Measurements from ENCODE around the gene AVPI1. TPM values are rescaled to one million over a fixed set of nuclear protein-coding genes. Genes with fewer than 3 reads are reported as not detected.
A peak's percentile ranks its signal among the peaks of the same experiment; 100 is the strongest.

AVPI1 gene, protein sequence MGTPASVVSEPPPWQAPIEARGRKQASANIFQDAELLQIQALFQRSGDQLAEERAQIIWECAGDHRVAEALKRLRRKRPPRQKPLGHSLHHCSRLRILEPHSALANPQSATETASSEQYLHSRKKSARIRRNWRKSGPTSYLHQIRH
- total RNA-seq (2014; rRNA removed; shearing (Covaris generic); ENCODE audit: low replicate concordance): 14.2 and 20.0 TPM in 2 replicates

DNA sequence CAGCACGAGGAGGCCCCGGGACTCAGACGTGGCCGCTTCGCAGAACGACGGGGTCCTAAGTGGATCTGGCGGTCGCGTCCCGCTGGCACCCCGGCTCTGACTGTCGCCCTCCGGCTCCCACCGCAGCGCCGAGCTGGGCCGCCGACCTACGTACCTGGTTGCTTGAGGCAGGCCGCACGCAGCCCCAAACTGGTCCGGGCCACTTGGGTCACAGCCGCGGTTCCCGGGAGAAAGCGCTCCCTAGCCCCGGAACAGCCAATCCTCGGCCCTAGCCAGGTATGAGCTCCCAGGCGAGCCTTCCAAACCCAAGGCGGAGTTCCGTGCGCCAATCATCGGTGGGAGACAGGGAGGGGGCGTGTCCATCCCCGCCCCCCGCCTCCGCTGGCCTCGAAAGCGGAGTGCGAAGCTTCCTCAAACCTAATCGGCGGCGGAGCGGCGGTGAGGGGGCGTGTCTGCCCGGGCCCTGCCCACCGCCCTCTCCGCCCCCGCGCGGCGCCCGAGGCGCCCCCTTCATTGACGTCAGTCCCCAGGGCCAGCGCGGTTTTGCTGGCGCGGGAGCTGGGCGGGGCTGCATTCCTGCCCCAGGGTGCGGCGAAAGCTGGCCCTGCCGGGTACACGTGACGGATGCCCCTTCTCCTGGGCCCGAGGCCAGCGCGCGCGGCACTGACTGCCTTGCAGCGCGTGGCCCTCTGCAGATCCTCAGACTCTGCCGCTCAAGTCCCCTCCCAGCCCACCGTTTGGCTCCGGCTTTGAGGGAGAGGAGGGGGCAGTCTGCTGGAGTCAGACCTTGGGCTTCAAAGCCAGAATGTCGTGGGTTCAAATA lies at the start of gene AVPI1:
TSS of gene AVPI1 (minus strand) at position 280 of the 823 bp plus-strand sequence. CDS start 7,336 bp downstream, outside the sequence.
- no peaks in the 10 kb centered on the region for H3K27me3 ChIP-seq
- H3K36me3 ChIP-seq: peaks cover 5% of the 10 kb centered on the region; the same call in 1 of the 2 replicates
- no peaks in the 10 kb centered on the region for H3K9me3 ChIP-seq
- DNase-seq: peak; percentile 98
- H3K4me3 ChIP-seq: peak within 1 kb of the TSS; percentile 90

DNA sequence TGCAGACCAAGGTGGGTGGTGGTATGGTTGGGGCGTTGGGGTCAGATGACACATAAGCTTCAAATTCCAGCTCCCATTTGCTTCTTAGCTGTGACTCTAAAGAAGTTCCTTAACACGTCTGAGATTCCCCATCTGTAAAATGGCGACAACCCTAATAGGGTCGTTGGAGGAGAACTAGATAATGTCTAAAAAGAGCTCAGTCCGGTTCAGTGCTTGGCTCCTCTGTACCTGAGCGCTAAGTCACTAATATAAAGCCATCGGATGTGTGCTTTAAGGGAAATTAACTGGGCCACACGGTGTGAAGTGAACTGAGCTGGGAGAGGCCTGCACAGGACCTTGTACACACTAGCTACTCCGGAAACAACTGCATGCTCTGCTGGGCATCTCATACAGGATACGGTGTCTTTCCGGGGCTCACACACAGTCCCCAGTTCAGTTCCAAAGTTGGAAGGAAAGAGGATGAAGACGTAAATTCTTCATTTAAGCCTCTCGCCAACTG lies 49.4 kb upstream of the AVPI1 start:
- no peak for DNase-seq
- H3K27me3 ChIP-seq: no peaks in the 10 kb centered on the region

DNA sequence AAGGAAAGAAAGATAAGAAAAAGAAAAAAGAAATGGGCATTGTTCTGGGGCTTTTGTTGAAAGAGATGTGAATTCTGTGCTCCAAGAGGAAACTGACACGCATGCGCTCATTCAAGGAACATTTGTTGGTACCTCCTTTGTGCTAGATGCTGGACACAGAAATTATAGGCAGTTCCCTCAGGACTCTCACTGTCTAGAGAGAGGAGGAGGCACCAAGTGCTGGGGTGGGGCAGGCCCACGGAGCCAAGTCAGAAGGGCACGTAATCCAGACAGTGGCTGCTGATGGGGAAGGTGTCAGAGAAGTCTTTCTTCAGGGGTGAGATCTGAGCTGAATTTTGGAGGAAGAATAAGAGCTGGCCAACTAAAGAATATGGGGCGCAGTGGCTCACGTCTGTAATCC lies 47.0 kb upstream of the AVPI1 start:
- Histone ChIP-seq H3K36me3 (peaks cover 5% of the 10 kb centered on the region; the same call in 1 of the 2 replicates), H3K4me3 (no peak overlapping the region), H3K27me3 (no peaks in the 10 kb centered on the region), H3K9me3 (no peaks in the 10 kb centered on the region)
- DNase-seq: no peak

More for the DNA sequence above, 49.4 kb upstream of the AVPI1 start:
- Histone ChIP-seq H3K36me3 (peaks cover 26% of the 10 kb centered on the region), H3K4me3 (peak overlapping the region; percentile 95), H3K9me3 (no peaks in the 10 kb centered on the region)

DNA sequence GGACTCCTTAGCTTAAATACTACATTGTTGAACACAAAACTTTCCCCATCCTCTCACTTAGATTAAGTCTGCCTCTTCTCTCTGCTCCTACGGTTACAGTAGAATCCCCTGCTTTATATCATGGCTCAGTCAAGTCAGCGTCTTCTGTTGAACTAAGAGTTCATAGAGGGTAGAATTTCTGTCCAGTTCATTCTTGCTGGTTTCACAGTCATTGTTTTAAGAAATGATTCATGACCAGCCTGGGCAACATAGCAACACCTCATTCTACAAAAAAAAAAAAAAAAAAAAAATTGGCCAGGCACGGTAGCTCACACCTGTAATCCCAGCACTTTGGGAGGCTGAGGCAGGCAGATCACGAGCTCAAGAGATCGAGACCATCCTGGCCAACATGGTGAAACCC lies 46.2 kb upstream of the AVPI1 start:
- Histone ChIP-seq H3K27me3 (no peaks in the 10 kb centered on the region), H3K4me3 (no peak overlapping the region), H3K9me3 (no peaks in the 10 kb centered on the region), H3K36me3 (no peaks in the 10 kb centered on the region; the same call in 1 of the 2 replicates)
- DNase-seq: no peak

DNA sequence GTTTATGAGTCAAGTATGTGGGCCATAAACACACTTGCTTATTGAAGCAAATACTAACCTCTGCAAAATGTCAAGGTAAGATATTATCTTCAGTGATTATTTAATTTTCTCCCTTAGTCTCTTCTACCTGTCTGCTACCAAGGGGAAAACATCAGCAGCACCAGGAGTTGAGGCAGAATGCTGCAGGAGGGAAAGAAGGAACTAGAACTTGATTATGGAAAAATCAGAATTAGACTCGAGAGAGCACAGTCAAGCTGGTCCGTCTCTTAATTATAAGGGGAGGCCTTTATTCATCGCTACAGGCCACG lies 45.0 kb upstream of the AVPI1 start:
- H3K36me3 ChIP-seq: no peaks in the 10 kb centered on the region
- DNase-seq: no peak

DNA sequence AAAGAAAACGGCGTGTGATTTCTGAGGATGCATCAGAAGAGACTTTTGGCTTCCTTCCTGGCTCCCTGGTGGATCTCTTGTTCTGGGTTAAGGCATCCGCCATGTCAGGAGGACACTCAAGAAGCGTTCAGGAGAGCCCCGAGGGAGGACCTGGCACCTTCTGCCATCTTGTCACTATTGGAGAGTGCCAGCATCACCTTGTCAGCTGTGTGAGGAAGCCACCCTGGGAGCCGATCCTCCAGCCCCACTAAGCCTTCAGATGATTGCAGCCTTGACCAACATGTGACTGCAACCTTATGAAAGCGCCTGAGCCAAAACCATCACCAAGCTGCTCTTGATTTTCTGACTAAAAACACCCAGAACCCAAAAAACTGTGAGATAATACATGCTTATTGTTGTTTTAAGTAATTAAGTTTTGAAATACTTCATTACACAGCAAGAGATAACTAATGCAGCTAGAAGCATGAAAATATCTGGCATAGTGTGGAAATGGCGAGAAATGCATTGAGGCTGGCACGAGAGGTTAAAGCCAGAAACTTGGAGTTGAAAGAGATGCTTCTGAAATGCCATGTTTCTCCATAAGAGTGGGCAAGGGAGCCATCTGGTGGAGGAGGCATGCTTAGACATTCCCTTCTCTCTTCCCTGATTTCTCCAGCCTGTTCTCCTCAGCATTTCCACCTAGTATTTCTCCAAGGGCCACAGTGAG lies 44.5 kb upstream of the AVPI1 start:
- Histone ChIP-seq H3K4me3 (no peak overlapping the region), H3K36me3 (no peaks in the 10 kb centered on the region), H3K27me3 (no peaks in the 10 kb centered on the region), H3K9me3 (no peaks in the 10 kb centered on the region)
- DNase-seq: peak; percentile 41

More for the DNA sequence above, 45.0 kb upstream of the AVPI1 start:
- no peaks in the 10 kb centered on the region for H3K9me3 ChIP-seq
- no peaks in the 10 kb centered on the region for H3K27me3 ChIP-seq
- no peak overlapping the region for H3K4me3 ChIP-seq

DNA sequence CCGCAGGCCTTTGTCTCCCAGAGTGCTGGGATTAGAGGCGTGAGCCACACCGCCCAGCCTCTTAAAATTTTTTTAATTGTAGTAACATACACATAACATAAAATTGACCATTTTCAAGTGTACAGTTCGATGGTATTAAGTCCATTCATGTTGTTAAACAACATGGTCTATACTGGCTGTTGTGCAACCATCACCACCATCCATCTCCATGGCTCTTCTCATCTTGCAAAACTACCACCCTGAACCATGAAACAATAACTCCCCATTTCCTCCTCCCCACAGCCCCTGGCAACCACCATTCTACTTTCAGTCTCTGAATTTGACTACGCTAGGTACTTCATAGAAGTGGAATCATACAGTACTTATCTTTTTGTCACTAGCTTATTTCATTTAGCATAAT lies 42.0 kb upstream of the AVPI1 start:
- H3K4me3 ChIP-seq: no peak overlapping the region
- no peaks in the 10 kb centered on the region for H3K36me3 ChIP-seq
- no peaks in the 10 kb centered on the region for H3K9me3 ChIP-seq
- no peaks in the 10 kb centered on the region for H3K27me3 ChIP-seq
- DNase-seq: no peak

DNA sequence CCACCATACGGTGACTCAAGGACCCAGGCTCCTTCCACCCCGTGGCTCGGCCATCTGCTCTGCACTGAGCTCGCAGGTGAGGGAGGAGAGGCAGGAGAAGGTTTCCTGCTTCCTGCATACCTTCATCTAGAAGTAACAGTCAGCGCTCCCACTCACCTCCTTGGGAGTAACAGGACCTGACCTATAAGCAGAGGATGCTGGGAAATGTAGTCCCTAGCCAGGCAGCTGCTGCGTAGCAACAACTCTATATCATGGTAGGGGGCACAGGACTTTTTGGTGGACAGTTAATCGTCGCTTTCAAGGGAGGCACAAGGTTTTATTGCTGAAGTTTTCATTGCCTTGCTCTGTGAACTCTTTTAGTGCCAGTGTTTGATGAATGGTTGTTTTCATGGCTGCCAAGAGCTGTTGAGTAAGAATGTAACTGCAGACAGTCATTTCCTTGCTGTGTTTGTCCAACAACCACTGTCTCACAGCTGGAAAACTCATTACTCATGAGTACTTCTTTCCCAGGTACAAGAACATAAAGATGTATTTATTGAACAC lies 39.7 kb upstream of the AVPI1 start:
- Histone ChIP-seq H3K4me3 (no peak overlapping the region), H3K9me3 (no peaks in the 10 kb centered on the region), H3K27me3 (no peaks in the 10 kb centered on the region), H3K36me3 (peaks cover 4% of the 10 kb centered on the region; the same call in 1 of the 2 replicates)
- DNase-seq: peak; percentile 48

DNA sequence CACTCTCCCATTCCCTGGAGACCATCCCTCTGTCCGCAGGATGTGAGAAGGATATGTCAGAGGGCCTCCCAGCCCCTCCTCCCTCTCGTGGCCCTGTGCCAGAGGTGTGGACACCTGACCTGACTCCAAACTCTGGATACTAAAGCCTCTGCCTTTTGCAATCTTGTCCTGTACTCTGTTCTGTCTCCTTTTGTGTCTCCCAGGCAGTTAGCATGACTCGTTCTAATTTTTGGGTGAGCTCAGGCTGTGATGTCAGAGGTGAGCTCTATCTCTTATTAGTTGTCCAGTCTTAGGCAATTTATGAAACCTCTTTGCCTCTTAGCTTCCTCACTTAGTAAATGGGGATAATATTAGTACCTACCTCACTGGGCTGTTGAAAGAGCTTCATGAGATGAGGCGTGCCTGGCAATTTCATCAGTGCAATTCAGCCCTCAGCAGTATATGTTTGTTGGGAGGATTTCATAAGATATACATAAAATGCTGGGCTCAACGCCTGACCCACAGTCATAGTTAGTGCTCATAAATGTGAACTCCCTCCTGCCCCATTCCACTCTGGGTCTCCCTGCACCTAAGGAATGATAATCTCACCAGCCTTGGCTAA lies 37.4 kb upstream of the AVPI1 start:
- peak; percentile 46 for DNase-seq

DNA sequence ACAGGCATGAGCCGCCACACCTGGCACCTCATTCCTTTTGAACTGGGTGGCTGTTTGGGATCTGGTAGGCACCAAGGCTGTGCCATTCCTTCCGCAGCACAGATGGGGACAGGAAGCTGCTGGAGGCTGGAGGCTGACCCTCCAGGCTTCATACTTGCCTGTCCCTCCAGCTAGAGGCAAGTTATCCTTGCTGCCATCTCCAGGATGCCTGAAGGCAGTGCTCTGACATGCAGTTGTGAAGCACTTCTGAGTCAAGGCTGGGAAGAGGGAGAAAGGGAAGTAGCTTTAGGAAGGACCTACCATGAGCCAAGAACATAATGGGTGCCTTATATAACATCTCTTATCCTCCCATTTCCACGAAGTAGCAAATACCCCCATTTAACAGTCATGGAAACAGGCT lies 36.0 kb upstream of the AVPI1 start:
- Histone ChIP-seq H3K27me3 (no peaks in the 10 kb centered on the region), H3K36me3 (peaks cover 20% of the 10 kb centered on the region)
- DNase-seq: no peak

More for the DNA sequence above, 37.4 kb upstream of the AVPI1 start:
- Histone ChIP-seq H3K9me3 (no peaks in the 10 kb centered on the region), H3K27me3 (no peaks in the 10 kb centered on the region), H3K36me3 (peaks cover 10% of the 10 kb centered on the region; the same call in 1 of the 2 replicates), H3K4me3 (no peak overlapping the region)

DNA sequence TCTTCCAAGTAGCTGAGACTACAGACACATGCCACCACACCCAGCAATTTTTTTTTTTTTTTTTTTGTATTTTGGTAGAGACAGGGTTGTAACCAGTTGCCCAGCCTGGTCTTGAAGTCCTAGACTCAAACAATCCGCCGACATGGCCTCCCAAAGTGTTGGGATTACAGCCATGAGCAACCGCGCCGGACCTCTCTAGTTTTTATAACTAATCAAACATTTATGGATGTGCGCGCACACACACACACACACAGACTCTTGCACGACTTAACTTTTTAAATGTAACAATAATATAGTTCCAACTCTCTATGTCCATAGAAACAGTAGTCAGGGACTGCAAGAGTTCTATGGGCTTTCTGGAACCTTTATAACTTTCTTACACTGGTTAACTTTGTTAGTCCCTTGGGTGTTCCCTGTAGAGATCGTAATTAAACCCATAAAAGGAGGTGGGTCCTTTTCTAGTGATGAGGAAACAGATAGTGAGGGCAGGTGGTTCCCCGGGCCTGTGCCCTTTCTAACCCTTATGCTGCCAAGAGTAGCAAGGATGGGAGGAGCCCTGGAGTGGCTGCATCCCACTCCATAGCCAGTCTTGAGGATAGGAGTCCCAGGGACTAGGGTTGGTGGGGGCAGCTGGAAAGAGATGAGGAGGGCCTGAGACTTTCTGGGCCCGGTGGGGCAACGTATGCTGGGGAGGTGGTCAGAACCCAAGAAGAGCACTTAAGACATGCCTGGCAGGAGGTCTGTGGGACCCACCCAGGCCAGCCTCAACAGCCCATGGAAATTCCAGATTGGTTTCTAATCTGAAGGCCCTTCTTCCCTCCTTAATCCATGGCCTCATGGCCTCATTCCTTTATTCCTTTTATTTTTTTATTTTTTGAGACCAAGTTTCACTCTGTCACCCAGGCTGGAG lies 35.1 kb upstream of the AVPI1 start:
- H3K9me3 ChIP-seq: no peaks in the 10 kb centered on the region
- no peaks in the 10 kb centered on the region for H3K27me3 ChIP-seq
- H3K4me3 ChIP-seq: no peak overlapping the region
- H3K36me3 ChIP-seq: peaks cover 29% of the 10 kb centered on the region
- DNase-seq: no peak

More for the DNA sequence above, 36.0 kb upstream of the AVPI1 start:
- Histone ChIP-seq H3K4me3 (no peak overlapping the region), H3K9me3 (no peaks in the 10 kb centered on the region)

DNA sequence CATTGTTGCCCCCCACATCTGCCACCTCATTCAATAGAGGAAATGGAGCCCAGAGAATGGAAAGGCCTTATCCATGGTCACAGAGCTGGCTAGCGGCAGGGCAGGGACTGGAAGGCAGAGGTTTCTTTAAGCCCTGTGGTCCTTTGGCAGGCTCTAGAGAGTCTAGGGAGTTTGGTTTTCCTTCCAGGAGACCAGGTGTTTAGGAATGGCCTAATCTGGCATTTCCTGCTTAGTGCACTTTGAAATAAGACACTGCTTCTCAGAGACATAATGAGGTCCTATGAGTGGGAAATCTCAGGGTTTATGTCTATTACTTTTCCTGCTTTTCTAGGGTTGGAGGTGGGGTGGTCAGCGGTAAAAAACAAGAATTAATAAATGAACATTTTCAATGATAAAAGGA lies 32.6 kb upstream of the AVPI1 start:
- DNase-seq: no peak
- Histone ChIP-seq H3K9me3 (no peaks in the 10 kb centered on the region), H3K27me3 (no peaks in the 10 kb centered on the region), H3K4me3 (no peak overlapping the region), H3K36me3 (peaks cover 51% of the 10 kb centered on the region)

DNA sequence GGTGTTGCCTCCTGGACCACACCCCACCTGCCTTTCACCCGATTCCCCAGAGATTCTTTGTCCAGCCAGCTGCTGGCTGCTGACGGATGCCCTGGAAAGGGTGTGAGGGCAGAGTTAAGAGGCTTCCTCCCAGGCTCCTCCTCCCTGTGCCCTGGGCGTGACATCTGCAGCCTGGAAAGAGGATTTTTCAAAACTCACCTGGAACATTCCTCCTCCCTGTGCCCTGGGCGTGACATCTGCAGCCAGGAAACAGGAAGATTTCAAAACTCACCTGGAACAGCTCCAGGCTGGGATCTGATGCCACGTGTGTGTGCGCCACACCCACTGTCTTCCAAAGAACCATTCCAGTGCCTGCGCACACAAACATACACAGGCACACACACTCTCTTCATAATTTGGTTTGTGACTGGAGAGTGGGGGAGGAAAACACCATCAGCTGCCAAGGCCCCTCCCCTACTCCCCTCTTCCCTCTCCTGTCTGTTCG lies 31.7 kb upstream of the AVPI1 start:
- Histone ChIP-seq H3K36me3 (peaks cover 51% of the 10 kb centered on the region), H3K9me3 (no peaks in the 10 kb centered on the region), H3K27me3 (no peaks in the 10 kb centered on the region), H3K4me3 (no peak overlapping the region)
- no peak for DNase-seq

DNA sequence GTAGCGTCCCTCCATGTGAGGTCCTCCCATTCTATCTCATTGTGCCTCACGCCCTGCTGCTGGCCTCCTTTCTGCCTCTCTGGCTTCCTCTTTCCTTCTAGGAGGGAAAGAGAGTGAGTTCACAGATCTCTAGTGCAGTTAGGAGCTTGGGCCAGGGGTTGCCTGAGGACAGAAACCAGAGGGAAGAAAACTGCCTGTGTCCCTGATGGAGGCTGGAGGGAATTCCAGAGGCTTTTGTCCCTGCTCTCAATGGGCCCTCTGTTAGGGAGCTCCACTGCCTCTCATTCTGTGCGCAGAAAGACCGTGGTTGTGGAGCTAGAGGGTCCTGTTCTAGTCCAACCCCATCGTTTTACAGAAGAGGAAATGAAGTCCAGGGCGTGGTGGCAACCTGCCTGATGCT lies 31.1 kb upstream of the AVPI1 start:
- H3K27me3 ChIP-seq: no peaks in the 10 kb centered on the region
- no peaks in the 10 kb centered on the region for H3K9me3 ChIP-seq
- no peak for DNase-seq
- H3K4me3 ChIP-seq: no peak overlapping the region
- H3K36me3 ChIP-seq: peaks cover 50% of the 10 kb centered on the region

DNA sequence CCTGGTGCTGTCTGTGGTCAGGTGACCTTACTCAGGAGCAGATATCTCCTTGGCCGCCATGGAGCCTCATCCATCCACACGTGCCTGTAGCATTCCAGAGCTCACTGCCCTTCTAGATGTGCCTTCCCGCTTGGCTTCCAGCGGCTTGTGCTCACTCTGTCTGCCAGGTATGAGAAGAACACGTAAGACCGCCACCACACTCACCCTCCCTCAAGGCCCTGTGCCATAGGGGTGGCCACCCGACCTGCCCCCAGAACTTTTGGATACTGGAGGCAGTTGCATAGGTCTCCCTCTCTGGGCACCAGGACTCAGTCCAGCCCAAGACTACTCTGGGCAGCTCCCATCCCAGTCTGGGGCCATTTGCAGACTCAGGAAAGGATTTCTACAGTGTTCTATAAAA lies 30.6 kb upstream of the AVPI1 start:
- DNase-seq: no peak
- Histone ChIP-seq H3K4me3 (no peak overlapping the region), H3K27me3 (no peaks in the 10 kb centered on the region), H3K9me3 (no peaks in the 10 kb centered on the region), H3K36me3 (peaks cover 47% of the 10 kb centered on the region)

All from MG63 (cell line).